PFSK-1 (cell line): ENCODE data around the gene HDDC2.

Experiments used
- FOXP2 ChIP-seq: optimal IDR thresholded peaks from 2 replicates; pipeline ENCODE3; 2011; ENCODE audit warnings: borderline replicate concordance, control low read depth, inconsistent platforms; ENCODE audit not compliant: insufficient read depth; ENCODE audit errors: extremely low read length, extremely low read depth
- POLR2AphosphoS5 ChIP-seq: IDR thresholded peaks from 2 replicates; pipeline ENCODE4 v1.6.1; 2012; ENCODE audit warnings: low read depth, mild to moderate bottlenecking, control low read depth, low read length, moderate library complexity
- REST ChIP-seq, 2 experiments: IDR thresholded peaks; 2 replicates each; pipeline versions ENCODE4 v1.6.1 to v1.8.0; 2011 to 2012; ENCODE audit warnings: low read depth in 2 of 2, low read length in 2 of 2, control low read depth in 1 of 2, inconsistent platforms in 1 of 2, mild to moderate bottlenecking in 1 of 2, moderate library complexity in 1 of 2; ENCODE audit not compliant: insufficient read depth in 1 of 2
- SIN3A ChIP-seq: IDR thresholded peaks from 2 replicates; pipeline ENCODE4 v1.6.1; 2012; ENCODE audit warnings: mild to moderate bottlenecking, low read length, moderate library complexity, borderline replicate concordance; ENCODE audit not compliant: insufficient read depth
- TAF1 ChIP-seq: IDR thresholded peaks from 2 replicates; pipeline ENCODE4 v1.6.1; 2012; ENCODE audit warnings: low read length, control low read depth, borderline replicate concordance; ENCODE audit not compliant: insufficient read depth

Gene HDDC2

GRCh38 chr6:125250511-125250910 is 51.3 kb downstream of the HDDC2 start:
- TF ChIP-seq TAF1 (no peak), REST (IDR thresholded peaks at IDR 0.05; ENCODE audit: insufficient read depth in 1 of 2, low read depth in 2 of 2, low read length in 2 of 2) (no peak), FOXP2 (no peak), SIN3A (no peak), POLR2AphosphoS5 (no peak)

GRCh38 chr6:125248136-125248535 is 53.6 kb downstream of the HDDC2 start:
- no peak for TF ChIP-seq FOXP2
- no peak for TF ChIP-seq POLR2AphosphoS5
- no peak for TF ChIP-seq TAF1
- TF ChIP-seq REST (IDR thresholded peaks at IDR 0.05; ENCODE audit: insufficient read depth in 1 of 2, low read depth in 2 of 2, low read length in 2 of 2), result no peak
- no peak for TF ChIP-seq SIN3A

GRCh38 chr6:125246566-125246965 is 55.2 kb downstream of the HDDC2 start:
- TF ChIP-seq SIN3A (no peak), FOXP2 (no peak), REST (IDR thresholded peaks at IDR 0.05; ENCODE audit: insufficient read depth in 1 of 2, low read depth in 2 of 2, low read length in 2 of 2) (no peak)

GRCh38 chr6:125245523-125246264 is 56.1 kb downstream of the HDDC2 start:
- TF ChIP-seq POLR2AphosphoS5, result no peak
- no peak for TF ChIP-seq SIN3A
- no peak for TF ChIP-seq TAF1
- TF ChIP-seq FOXP2, result no peak
- no peak for TF ChIP-seq REST (IDR thresholded peaks at IDR 0.05; ENCODE audit: insufficient read depth in 1 of 2, low read depth in 2 of 2, low read length in 2 of 2)

- TF ChIP-seq FOXP2 (no peak), TAF1 (no peak), POLR2AphosphoS5 (no peak), SIN3A (no peak), REST (IDR thresholded peaks at IDR 0.05; ENCODE audit: insufficient read depth in 1 of 2, low read depth in 2 of 2, low read length in 2 of 2) (no peak)
These were observed 56.7 kb downstream of the HDDC2 start for GRCh38 chr6:125245109-125245508.
